MM.1S (cell line): Measurements from ENCODE around the gene FHOD1.

Experiments
- DNase-seq: peaks from one replicate; pipeline ENCODE4 v3.0.0-alpha.2; 2015
- H2AFZ ChIP-seq: fragments of 300-600 bp; sonication (generic); 2 replicates; pipeline ENCODE4 v1.6.0; 2016; ENCODE audit warnings: antibody characterized with exemption, low read length
- H3F3A ChIP-seq: fragments of 300-600 bp; sonication (generic); 2 replicates; pipeline ENCODE4 v1.6.1; 2016; ENCODE audit warnings: mild to moderate bottlenecking, antibody characterized with exemption, low read length, moderate library complexity, mixed read lengths; ENCODE audit not compliant: insufficient read depth
- H3K27ac ChIP-seq: fragments of 300-600 bp; sonication (generic); 2 replicates; pipeline ENCODE4 v1.5.1; 2016; ENCODE audit warnings: mild to moderate bottlenecking, low read length
- H3K27me3 ChIP-seq: fragments of 300-600 bp; sonication (generic); replicated peaks from 2 replicates; pipeline ENCODE4 v1.6.0; 2016; ENCODE audit warnings: low read length; ENCODE audit not compliant: insufficient read depth
- H3K36me3 ChIP-seq: fragments of 300-600 bp; sonication (generic); replicated peaks from 2 replicates; pipeline ENCODE4 v1.6.1; 2016; ENCODE audit warnings: mild to moderate bottlenecking, low read length, mixed read lengths; ENCODE audit not compliant: insufficient read depth
- H3K4me1 ChIP-seq: fragments of 300-600 bp; sonication (generic); 2 replicates; pipeline ENCODE4 v1.6.1; 2016; ENCODE audit warnings: low read length, mixed read lengths
- H3K4me2 ChIP-seq: fragments of 300-600 bp; sonication (generic); 2 replicates; pipeline ENCODE4 v1.6.0; 2016; ENCODE audit warnings: low read depth, low read length
- H3K4me3 ChIP-seq: fragments of 300-600 bp; sonication (generic); 2 replicates; pipeline ENCODE4 v1.5.1; 2016; ENCODE audit warnings: low read length, mixed read lengths
- H3K79me2 ChIP-seq: fragments of 300-600 bp; sonication (generic); 2 replicates; pipeline ENCODE4 v1.6.1; 2016; ENCODE audit warnings: mixed run types, low read length, mixed read lengths
- H3K9ac ChIP-seq: fragments of 300-600 bp; sonication (generic); 2 replicates; pipeline ENCODE4 v1.6.1; 2016; ENCODE audit warnings: low read length, mixed read lengths
- H3K9me2 ChIP-seq: fragments of 300-600 bp; sonication (generic); replicated peaks from 2 replicates; pipeline ENCODE4 v1.6.1; 2016; ENCODE audit warnings: mild to moderate bottlenecking, low read length, mixed read lengths; ENCODE audit not compliant: insufficient read depth
- H3K9me3 ChIP-seq: fragments of 300-600 bp; sonication (generic); replicated peaks from 2 replicates; pipeline ENCODE4 v1.6.1; 2016; ENCODE audit warnings: mild to moderate bottlenecking, low read length, mixed read lengths; ENCODE audit not compliant: insufficient read depth
- H4K20me1 ChIP-seq: fragments of 300-600 bp; sonication (generic); 2 replicates; pipeline ENCODE4 v1.6.1; 2016; ENCODE audit warnings: mild to moderate bottlenecking, low read length, moderate library complexity, mixed read lengths; ENCODE audit not compliant: insufficient read depth
- CTCF ChIP-seq: fragments of 300-600 bp; sonication (generic); IDR thresholded peaks from 2 replicates; pipeline ENCODE4 v1.5.1; 2016; ENCODE audit warnings: antibody characterized with exemption, low read length, mixed read lengths
- EZH2 ChIP-seq: fragments of 300-600 bp; sonication (generic); optimal IDR thresholded peaks from 2 replicates; pipeline ENCODE3; 2017; ENCODE audit warnings: low read depth, mild to moderate bottlenecking, antibody characterized with exemption, low read length, mixed read lengths
- EZH2phosphoT487 ChIP-seq: fragments of 300-600 bp; sonication (generic); IDR thresholded peaks from 2 replicates; pipeline ENCODE4 v1.6.1; 2018; ENCODE audit warnings: antibody characterized with exemption, low read length

The FHOD1 gene

GRCh38 chr16:67283039-67283825, 36.0 kb upstream of the FHOD1 start:
- H3K9me3 ChIP-seq: no peaks in the 10 kb centered on the region
- no peak overlapping the region for H2AFZ ChIP-seq
- H3K9ac ChIP-seq: no peak overlapping the region
- no peaks in the 10 kb centered on the region for H3F3A ChIP-seq
- no peak for TF ChIP-seq EZH2phosphoT487
- TF ChIP-seq CTCF: no peak
- TF ChIP-seq EZH2: no peak
- H3K27me3 ChIP-seq: no peaks in the 10 kb centered on the region
- no peak overlapping the region for H3K4me3 ChIP-seq
- H3K27ac ChIP-seq: no peak overlapping the region
- no peaks in the 10 kb centered on the region for H4K20me1 ChIP-seq
- H3K9me2 ChIP-seq: no peaks in the 10 kb centered on the region
- H3K79me2 ChIP-seq: peaks cover 7% of the 10 kb centered on the region
- peaks cover 5% of the 10 kb centered on the region; the same call in 1 of the 2 replicates for H3K4me1 ChIP-seq
- no peaks in the 10 kb centered on the region for H3K36me3 ChIP-seq
- H3K4me2 ChIP-seq: no peak overlapping the region
- no peak for DNase-seq

GRCh38 chr16:67282447-67282805, 35.1 kb upstream of the FHOD1 start:
- H3K9me3 ChIP-seq: no peaks in the 10 kb centered on the region

GRCh38 chr16:67281536-67282446, 34.5 kb upstream of the FHOD1 start:
- Histone ChIP-seq H3K4me1 (peaks cover 5% of the 10 kb centered on the region; the same call in 1 of the 2 replicates), H3F3A (no peaks in the 10 kb centered on the region), H2AFZ (no peak overlapping the region), H3K27me3 (no peaks in the 10 kb centered on the region), H3K79me2 (peaks cover 14% of the 10 kb centered on the region), H3K36me3 (no peaks in the 10 kb centered on the region), H3K4me2 (no peak overlapping the region), H3K9ac (no peak overlapping the region), H3K9me3 (no peaks in the 10 kb centered on the region), H3K27ac (no peak overlapping the region), H4K20me1 (no peaks in the 10 kb centered on the region), H3K9me2 (no peaks in the 10 kb centered on the region), H3K4me3 (no peak overlapping the region)
- DNase-seq: no peak
- TF ChIP-seq EZH2 (no peak), CTCF (no peak), EZH2phosphoT487 (no peak)

More at GRCh38 chr16:67282447-67282805, 35.1 kb upstream of the FHOD1 start:
- Histone ChIP-seq H4K20me1 (no peaks in the 10 kb centered on the region), H3F3A (no peaks in the 10 kb centered on the region), H3K9me2 (no peaks in the 10 kb centered on the region), H3K9ac (no peak overlapping the region), H3K4me3 (no peak overlapping the region), H2AFZ (no peak overlapping the region), H3K4me1 (peaks cover 5% of the 10 kb centered on the region; the same call in 1 of the 2 replicates), H3K79me2 (peaks cover 13% of the 10 kb centered on the region), H3K4me2 (no peak overlapping the region), H3K27ac (no peak overlapping the region), H3K36me3 (no peaks in the 10 kb centered on the region), H3K27me3 (no peaks in the 10 kb centered on the region)
- TF ChIP-seq EZH2phosphoT487: no peak
- no peak for TF ChIP-seq EZH2
- TF ChIP-seq CTCF: no peak
- no peak for DNase-seq
